ENCODE measurements around the gene PTPRD.

DNA sequence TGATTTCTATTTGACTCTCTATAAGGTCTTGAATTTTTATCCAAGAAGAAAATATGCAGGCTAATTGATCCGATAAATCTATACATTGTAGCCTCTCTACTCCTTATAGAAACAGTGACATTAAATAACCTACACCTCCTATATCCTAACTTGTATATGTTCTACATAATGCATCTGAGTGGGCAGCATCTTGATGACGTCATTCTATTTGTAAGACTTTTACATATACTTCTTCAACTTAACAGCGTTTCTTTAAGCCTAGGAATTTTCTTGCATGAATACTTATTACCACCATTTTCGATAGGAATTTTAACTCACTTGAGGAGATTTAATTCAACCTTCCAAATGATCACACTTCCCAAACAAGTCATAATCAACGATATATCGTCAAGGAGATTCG, 869.0 kb downstream of the PTPRD start:
- TF ChIP-seq, protein P1, sequence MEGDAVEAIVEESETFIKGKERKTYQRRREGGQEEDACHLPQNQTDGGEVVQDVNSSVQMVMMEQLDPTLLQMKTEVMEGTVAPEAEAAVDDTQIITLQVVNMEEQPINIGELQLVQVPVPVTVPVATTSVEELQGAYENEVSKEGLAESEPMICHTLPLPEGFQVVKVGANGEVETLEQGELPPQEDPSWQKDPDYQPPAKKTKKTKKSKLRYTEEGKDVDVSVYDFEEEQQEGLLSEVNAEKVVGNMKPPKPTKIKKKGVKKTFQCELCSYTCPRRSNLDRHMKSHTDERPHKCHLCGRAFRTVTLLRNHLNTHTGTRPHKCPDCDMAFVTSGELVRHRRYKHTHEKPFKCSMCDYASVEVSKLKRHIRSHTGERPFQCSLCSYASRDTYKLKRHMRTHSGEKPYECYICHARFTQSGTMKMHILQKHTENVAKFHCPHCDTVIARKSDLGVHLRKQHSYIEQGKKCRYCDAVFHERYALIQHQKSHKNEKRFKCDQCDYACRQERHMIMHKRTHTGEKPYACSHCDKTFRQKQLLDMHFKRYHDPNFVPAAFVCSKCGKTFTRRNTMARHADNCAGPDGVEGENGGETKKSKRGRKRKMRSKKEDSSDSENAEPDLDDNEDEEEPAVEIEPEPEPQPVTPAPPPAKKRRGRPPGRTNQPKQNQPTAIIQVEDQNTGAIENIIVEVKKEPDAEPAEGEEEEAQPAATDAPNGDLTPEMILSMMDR (IDR thresholded peaks at IDR 0.05): no peak
- TF ChIP-seq EZH2phosphoT487 (IDR thresholded peaks at IDR 0.05) (no peak), EZH2 (IDR thresholded peaks at IDR 0.05) (no peak)

Data from neural progenitor cell (in vitro differentiated cells).